ENCODE data around the gene DYSF. TPM values are rescaled to one million over a fixed set of nuclear protein-coding genes. Genes with fewer than 3 reads are reported as not detected.

DYSF gene
- polyA plus RNA-seq, 1 of the 3 experiments (the other 2 are of a cell fraction) = 0.10 TPM

GRCh38 chr2:71506222-71507153 is 53.1 kb downstream of the DYSF start:
- H3K79me2 ChIP-seq (ENCODE audit: insufficient read depth) = no peaks in the 10 kb centered on the region
- CTCF ChIA-PET = interaction anchor here (0.6 to 11.8 kb wide), 13 partner anchors 8 to 644 kb away, joined by 3 to 221 read pairs (median 5); no protein-coding TSS in a partner anchor
- H3K4me1 ChIP-seq (ENCODE audit: control insufficient read depth in 1 of 2, insufficient read depth in 2 of 2, low read depth in 1 of 2, low read length in 1 of 2) = peaks cover 0 to 11% of the 10 kb centered on the region in 2 experiments; a peak in 1 of 4 replicates
- no peak overlapping the region for H3K9ac ChIP-seq
- H4K20me1 ChIP-seq (ENCODE audit: insufficient read depth) = no peaks in the 10 kb centered on the region
- H3K4me3 ChIP-seq (ENCODE audit: low read depth in 2 of 2, low read length in 1 of 2) = no peak overlapping the region
- H3F3A ChIP-seq (replicated peaks; ENCODE audit: insufficient read depth) = no peaks in the 10 kb centered on the region
- POLR2A ChIA-PET = no interaction called here
- no peaks in the 10 kb centered on the region for H3K9me2 ChIP-seq
- no peak overlapping the region for H3K4me2 ChIP-seq
- no peak overlapping the region for H2AFZ ChIP-seq (ENCODE audit: low read depth)
- no peak for DNase-seq
- H3K36me3 ChIP-seq (replicated peaks in 1 of 2; ENCODE audit: control insufficient read depth in 1 of 2, insufficient read depth in 2 of 2, low read length in 1 of 2) = no peaks in the 10 kb centered on the region
- no peaks in the 10 kb centered on the region for H3K9me3 ChIP-seq
- H3K27me3 ChIP-seq (ENCODE audit: insufficient read depth) = no peaks in the 10 kb centered on the region
- TF ChIP-seq NFIC (IDR thresholded peaks at IDR 0.05; ENCODE audit: borderline replicate concordance) (no peak), RXRA (IDR thresholded peaks at IDR 0.05; ENCODE audit: borderline replicate concordance, low read depth) (no peak), TAF1 (IDR thresholded peaks at IDR 0.05; ENCODE audit: borderline replicate concordance, low read depth, low read length) (no peak), USF2 (IDR thresholded peaks at IDR 0.05; ENCODE audit: borderline replicate concordance, low read depth, low read length) (no peak), TCF12 (IDR thresholded peaks at IDR 0.05) (no peak), RCOR1 (IDR thresholded peaks at IDR 0.05; ENCODE audit: low read length) (no peak), EP300 (IDR thresholded peaks at IDR 0.05; ENCODE audit: borderline replicate concordance in 1 of 2, low read depth in 1 of 2, low read length in 1 of 2) (no peak), NRF1 (IDR thresholded peaks at IDR 0.05; ENCODE audit: low read depth, low read length) (no peak), MXI1 (IDR thresholded peaks at IDR 0.05; ENCODE audit: low read depth, low read length) (no peak), FOXJ3 (CRISPR knock-in tag; IDR thresholded peaks at IDR 0.05) (no peak)
- 69% methylated on average over 16 of the region's 20 CpGs for WGBS (ENCODE audit: low lambda C conversion rate)
- H3K27ac ChIP-seq (ENCODE audit: low read depth in 2 of 2, low read length in 1 of 2) = no peak overlapping the region

- Histone ChIP-seq H3K4me3 (ENCODE audit: low read depth in 2 of 2, low read length in 1 of 2) (no peak overlapping the region), H4K20me1 (ENCODE audit: insufficient read depth) (no peaks in the 10 kb centered on the region), H3K4me2 (no peak overlapping the region), H3K27me3 (ENCODE audit: insufficient read depth) (no peaks in the 10 kb centered on the region; the same call in 1 of the 2 replicates), H3K9me3 (no peaks in the 10 kb centered on the region), H3K4me1 (ENCODE audit: control insufficient read depth in 1 of 2, insufficient read depth in 2 of 2, low read depth in 1 of 2, low read length in 1 of 2) (peaks cover 0 to 11% of the 10 kb centered on the region in 2 experiments; a peak in 1 of 4 replicates), H3K9ac (no peak overlapping the region), H3K79me2 (ENCODE audit: insufficient read depth) (no peaks in the 10 kb centered on the region), H3F3A (replicated peaks; ENCODE audit: insufficient read depth) (no peaks in the 10 kb centered on the region), H2AFZ (ENCODE audit: low read depth) (no peak overlapping the region), H3K36me3 (replicated peaks in 1 of 2; ENCODE audit: control insufficient read depth in 1 of 2, insufficient read depth in 2 of 2, low read length in 1 of 2) (no peaks in the 10 kb centered on the region), H3K9me2 (no peaks in the 10 kb centered on the region), H3K27ac (ENCODE audit: low read depth in 2 of 2, low read length in 1 of 2) (no peak overlapping the region)
- POLR2A ChIA-PET = no interaction called here
- CTCF ChIA-PET = interaction anchor here (0.9 to 11.8 kb wide), 7 partner anchors 20 to 350 kb away, joined by 3 to 221 read pairs (median 3); no protein-coding TSS in a partner anchor
- 83% methylated on average over 8 of the region's 8 CpGs for WGBS (ENCODE audit: low lambda C conversion rate)
- TF ChIP-seq RFX5 (IDR thresholded peaks at IDR 0.05; ENCODE audit: low read length) (no peak), RCOR1 (IDR thresholded peaks at IDR 0.05; ENCODE audit: low read length) (no peak), ELF1 (IDR thresholded peaks at IDR 0.05) (no peak)
- no peak for DNase-seq
These were observed 54.1 kb downstream of the DYSF start for GRCh38 chr2:71507476-71507875.
